ENCODE data around the gene KLK4.

- TF ChIP-seq CTCF (IDR thresholded peaks at IDR 0.05) (no peak), POLR2A (IDR thresholded peaks at IDR 0.05) (no peak), POLR2AphosphoS5 (IDR thresholded peaks at IDR 0.05) (no peak)
These were observed 14.5 kb downstream of the KLK4 start for GRCh38 chr19:50896591-50897190.
